DMS79 treated with DMSO at 0.1 percent for 48 hours (cell line): ENCODE data around the gene ABCC1.
"Not testable (repeated sequence)": the region's sequence is repeated elsewhere in the genome, so short reads cannot be mapped to it uniquely, and the experiment has no call there.

Experiments
- DNase-seq: peaks from one replicate; lab custom pipeline; 2025; lab: John Stamatoyannopoulos, UW

ABCC1 gene

GRCh38 chr16:16161319-16161718, 211.9 kb downstream of the ABCC1 start:
- DNase-seq: no peak

GRCh38 chr16:16161840-16162239, 212.4 kb downstream of the ABCC1 start:
- DNase-seq: not testable (repeated sequence)

- DNase-seq: no peak
Observed at GRCh38 chr16:16162591-16162990, 213.2 kb downstream of the ABCC1 start.

GRCh38 chr16:16163109-16163508, 213.7 kb downstream of the ABCC1 start:
- no peak for DNase-seq

GRCh38 chr16:16163571-16163970, 214.2 kb downstream of the ABCC1 start:
- no peak for DNase-seq

GRCh38 chr16:16164243-16164642, 214.8 kb downstream of the ABCC1 start:
- DNase-seq: no peak

- no peak for DNase-seq
Observed at GRCh38 chr16:16166085-16166484, 216.7 kb downstream of the ABCC1 start.

GRCh38 chr16:16166949-16167348, 217.5 kb downstream of the ABCC1 start:
- DNase-seq: no peak

GRCh38 chr16:16167927-16168326, 218.5 kb downstream of the ABCC1 start:
- no peak for DNase-seq

- DNase-seq: no peak
Observed at GRCh38 chr16:16168431-16168830, 219.0 kb downstream of the ABCC1 start.

GRCh38 chr16:16169615-16170014, 220.2 kb downstream of the ABCC1 start:
- DNase-seq: no peak

GRCh38 chr16:16171332-16171919, 222.0 kb downstream of the ABCC1 start:
- DNase-seq: no peak

- no peak for DNase-seq
Observed at GRCh38 chr16:16172991-16173390, 223.6 kb downstream of the ABCC1 start.

- DNase-seq: no peak
Observed at GRCh38 chr16:16175296-16175695, 225.9 kb downstream of the ABCC1 start.

GRCh38 chr16:16176328-16176727, 226.9 kb downstream of the ABCC1 start:
- no peak for DNase-seq

GRCh38 chr16:16178455-16179162, 229.2 kb downstream of the ABCC1 start:
- DNase-seq: no peak

GRCh38 chr16:16181748-16182147, 232.3 kb downstream of the ABCC1 start:
- not testable (repeated sequence) for DNase-seq

GRCh38 chr16:16182918-16183317, 233.5 kb downstream of the ABCC1 start:
- DNase-seq: no peak

GRCh38 chr16:16183562-16183961, 234.1 kb downstream of the ABCC1 start:
- no peak for DNase-seq

- DNase-seq: no peak
Observed at GRCh38 chr16:16184594-16184993, 235.2 kb downstream of the ABCC1 start.

- no peak for DNase-seq
Observed at GRCh38 chr16:16185095-16185494, 235.7 kb downstream of the ABCC1 start.

GRCh38 chr16:16186820-16187219, 237.4 kb downstream of the ABCC1 start:
- no peak for DNase-seq

- DNase-seq: no peak
Observed at GRCh38 chr16:16188827-16189226, 239.4 kb downstream of the ABCC1 start.

- no peak for DNase-seq
Observed at GRCh38 chr16:16189842-16190241, 240.4 kb downstream of the ABCC1 start.
